ENCODE data around the gene RALGAPA2. TPM values are rescaled to one million over a fixed set of nuclear protein-coding genes. Genes with fewer than 3 reads are reported as not detected.
A peak's percentile ranks its signal among the peaks of the same experiment; 100 is the strongest.

The RALGAPA2 gene
- total RNA-seq, 1 donor from 2014 or later: 21.8 TPM

DNA sequence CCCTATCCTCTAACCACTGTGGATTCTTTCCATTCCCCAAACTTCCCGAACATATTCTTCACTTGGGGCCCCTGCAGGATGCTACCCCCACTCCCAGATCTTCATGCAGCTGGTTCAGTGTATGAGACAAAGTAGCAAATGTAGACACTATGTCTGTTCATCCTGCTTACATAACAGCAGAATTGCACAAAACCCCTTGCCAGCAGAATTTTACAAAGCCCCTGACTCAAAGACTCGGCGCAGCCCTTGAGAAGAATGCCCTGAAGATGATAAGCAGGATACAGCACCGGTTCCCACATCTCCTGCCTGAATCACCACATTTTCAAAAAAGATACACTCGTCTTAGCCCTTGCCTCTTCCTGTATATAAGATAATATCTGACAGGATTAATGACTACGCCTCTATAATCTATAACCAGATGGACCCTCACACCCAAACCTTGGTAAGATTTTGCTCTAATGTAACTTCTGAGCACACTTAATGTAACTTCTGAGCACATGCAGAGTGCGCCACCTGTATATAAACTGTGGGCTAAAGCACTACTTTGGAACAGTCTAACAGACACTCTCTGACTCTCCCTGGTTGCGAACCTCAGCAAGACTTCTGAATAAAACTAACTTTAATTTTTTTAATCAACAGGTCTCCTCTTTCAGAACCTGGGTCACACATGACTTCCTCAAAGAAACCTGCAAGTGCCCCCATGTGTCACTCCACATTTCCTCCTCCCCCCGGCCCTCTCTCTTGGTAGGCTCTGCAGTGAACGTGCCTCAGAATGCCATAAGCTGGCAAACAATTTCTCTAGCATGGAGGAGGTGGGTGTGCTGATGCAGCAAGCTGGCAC is 28.7 kb downstream of the RALGAPA2 start:
- no peak for DNase-seq (ENCODE audit: low read depth, low spot score)

DNA sequence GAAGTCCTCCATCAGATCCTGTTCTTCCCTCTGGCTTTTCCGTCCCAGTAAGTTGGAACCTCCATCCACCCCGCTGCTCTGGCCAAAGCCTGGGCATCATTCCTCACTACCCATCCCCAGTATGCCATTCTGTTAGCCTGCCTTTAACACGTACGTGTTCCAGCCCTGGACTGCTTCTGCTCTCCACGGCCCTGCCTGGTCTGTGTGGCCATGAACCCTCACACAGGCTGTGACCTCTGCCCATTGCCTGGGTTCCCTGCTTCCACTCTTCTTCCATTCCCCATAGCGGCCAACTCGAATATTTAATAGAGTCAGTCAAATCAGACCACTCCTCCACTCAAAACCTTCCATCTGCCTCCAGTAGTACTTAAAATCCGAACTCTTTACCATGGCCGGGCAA is 29.4 kb downstream of the RALGAPA2 start:
- DNase-seq (ENCODE audit: low read depth, low spot score): no peak

DNA sequence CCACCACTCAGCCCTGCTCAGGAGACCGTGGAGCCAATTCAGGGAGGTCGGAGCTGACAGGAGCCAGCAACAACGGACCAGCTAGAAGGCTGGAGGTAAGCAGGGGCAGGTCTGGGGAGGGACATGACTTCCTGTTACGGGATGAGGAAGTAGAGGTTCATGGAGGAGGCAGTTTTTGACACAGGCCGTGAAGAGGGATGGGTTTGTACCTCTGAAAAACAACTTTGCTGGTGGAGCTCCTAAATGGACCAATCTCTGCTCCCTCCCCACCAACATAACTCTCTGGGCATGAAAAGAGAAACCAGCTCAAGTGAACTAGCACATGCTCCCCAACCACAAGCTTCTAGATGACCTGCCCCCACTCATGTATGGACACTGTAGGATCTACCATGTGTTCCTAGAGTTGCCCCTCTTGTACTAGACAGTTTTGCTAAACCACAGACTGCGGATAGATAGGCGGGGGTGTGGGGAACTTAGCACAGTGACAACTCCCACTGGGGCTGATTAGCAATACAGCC is 31.4 kb downstream of the RALGAPA2 start:
- DNase-seq (ENCODE audit: low read depth, low spot score): no peak

DNA sequence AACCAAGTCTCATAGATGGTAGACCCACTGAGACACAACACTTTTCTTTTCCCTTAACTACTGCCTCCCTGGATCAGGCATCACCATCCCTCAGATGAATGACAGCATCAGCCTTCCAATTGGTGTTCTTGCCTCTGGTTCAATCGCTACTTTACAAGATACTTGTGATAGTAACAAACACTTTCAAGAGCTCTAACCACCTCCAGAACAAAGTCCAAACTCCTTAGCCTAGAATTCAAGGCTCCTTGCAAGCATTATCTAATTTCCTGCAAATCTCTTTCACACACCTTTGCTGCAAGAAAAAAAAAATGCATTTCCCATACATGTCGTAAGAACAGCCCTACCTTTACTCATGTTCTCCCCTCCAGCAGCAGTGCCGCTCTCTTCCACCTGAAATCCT is 33.1 kb downstream of the RALGAPA2 start:
- DNase-seq (ENCODE audit: low read depth, low spot score): no peak

DNA sequence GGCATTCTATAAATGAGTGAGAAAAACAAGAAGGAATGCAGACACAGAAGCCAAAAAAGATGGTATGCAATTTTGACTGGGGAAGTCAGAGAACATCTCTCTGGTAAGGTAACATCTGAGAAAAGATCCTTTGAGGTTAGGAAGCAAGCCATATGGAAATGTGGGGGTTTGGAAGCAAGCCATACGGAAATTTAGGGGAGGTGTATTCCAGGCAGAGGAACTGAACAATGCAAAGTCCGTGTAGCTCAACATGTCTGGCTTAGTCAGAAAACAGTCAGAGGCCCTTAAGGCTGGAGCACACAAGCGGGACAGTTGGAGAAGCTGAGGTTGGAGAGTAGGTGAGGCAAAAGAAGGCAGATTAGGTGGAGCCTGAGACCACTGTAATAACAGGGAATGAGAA is 35.3 kb downstream of the RALGAPA2 start:
- DNase-seq (ENCODE audit: low read depth, low spot score): no peak

DNA sequence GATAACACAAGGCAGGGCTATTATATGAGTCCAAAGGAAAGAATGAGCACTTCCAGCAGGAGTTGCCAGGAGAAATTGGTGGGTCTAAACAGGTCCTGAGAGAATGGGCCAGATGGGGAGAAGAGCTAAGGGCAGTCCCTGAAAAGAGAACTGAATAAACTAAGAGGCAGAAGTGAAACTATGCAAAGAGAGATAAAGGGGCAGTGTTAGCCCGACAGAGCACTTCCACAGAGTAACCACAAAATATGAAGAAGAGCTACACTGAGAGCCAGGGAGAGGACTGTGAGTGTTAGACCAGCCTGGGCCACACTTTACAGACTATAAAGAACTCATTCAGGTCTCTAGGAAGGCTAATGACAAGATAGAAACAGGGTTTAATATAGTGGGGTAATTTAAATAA is 43.8 kb downstream of the RALGAPA2 start:
- no peak for DNase-seq (ENCODE audit: low read depth, low spot score)

DNA sequence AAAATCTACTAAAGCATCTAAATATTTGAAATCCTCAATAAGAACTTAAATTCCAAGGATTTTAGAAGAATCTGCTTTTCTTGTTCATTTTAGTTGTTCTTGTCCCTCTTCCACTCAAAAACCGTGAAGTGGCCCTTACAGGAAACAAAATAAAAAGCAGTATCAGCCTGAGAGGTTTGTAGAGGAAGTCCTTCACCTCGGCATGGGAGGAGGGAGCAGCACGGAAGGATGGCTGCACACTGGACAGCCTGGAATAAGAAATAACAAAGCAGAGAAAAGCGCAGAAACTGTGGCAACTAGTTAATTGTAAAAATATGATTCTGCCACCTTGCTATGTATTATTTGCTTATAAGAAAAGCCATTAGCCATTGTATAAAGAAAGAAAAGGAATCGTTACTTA is 46.1 kb downstream of the RALGAPA2 start:
- no peak for DNase-seq (ENCODE audit: low read depth, low spot score)

DNA sequence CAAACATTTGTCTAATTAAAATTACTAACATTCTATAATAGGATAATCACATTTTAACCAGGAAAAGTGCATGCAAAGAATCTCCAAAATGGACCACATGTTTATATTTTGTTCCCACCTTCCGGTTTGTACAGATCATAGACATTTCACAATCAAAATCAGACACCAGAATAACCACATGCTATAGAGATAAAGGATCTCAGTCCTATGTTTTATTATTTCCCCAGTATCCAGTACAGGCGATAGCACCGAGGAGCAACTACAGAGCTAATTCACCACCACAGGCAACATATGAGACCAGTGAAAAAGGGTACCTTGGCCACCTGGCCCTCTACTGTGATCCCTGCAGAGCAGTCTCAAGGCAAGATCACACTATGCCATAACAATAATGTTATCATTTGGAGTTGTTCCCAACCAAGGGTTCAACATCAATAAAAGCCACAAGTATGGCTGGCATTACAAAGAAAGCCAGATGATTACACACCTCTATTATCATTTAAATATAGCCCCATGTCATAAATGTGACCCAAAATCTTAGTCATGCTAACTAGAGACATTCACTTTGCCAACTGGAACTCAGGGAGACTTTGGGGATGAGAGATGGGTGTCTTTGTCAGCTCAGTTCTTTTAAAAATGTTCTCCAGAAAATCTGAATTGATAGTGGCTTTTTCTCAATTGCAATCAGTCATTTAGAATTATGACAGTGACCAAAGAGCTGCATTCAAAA is 46.7 kb downstream of the RALGAPA2 start:
- DNase-seq (ENCODE audit: low read depth, low spot score): no peak

DNA sequence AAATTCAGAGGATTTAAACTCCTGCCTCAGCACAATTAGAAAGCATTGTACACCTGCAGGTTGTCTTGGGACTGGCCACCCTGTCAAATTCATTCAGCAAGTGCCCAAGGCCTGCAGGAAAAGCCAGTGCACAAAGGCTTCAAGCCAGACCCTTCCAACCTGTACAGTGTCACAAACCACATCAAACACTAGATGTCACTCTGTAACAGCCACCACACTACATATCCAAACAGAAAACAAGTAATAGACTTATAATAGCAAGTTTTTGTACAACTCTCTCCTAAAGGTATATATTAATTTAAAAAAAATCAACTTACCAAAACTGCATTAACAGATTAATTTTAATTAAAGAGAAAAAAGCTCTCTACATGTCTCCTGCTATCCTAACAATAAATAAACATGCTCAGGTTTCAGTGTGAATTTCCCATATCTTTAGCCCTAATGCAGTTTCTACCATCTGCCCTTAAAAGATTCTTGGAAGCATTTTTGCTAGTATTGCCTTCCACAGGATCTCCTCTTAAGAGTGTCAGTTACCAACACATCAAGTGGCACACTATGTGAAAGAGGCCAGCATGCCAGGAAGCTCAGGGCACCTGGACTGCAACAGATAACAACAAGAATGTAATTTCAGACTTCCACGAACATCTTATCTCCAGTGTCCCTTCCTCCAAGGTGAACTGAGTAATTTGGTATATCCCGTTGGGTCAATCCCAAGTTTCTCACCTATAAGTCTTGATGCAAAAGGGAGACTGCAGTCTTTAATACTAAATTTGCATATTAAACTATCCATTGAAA is 47.5 kb downstream of the RALGAPA2 start:
- DNase-seq (ENCODE audit: low read depth, low spot score): peak; percentile 33

DNA sequence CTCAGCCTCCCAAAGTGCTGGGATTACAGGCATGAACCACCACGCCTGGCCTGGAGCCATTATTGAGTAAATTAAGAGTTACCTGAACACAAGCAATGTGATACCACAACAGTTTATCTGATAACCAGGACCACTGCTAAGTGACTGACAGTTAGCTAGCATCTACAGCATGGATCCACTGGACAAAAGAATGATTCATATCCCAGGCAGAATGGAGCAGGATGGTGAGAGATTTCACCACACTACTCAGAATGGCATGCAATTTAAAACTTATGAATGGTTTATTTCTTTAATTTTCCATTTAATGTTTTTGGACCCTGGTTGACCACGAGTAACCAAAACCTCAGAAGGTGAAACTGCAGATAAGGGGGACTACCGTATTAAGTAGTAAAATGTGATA is 48.6 kb downstream of the RALGAPA2 start:
- DNase-seq (ENCODE audit: low read depth, low spot score): no peak

DNA sequence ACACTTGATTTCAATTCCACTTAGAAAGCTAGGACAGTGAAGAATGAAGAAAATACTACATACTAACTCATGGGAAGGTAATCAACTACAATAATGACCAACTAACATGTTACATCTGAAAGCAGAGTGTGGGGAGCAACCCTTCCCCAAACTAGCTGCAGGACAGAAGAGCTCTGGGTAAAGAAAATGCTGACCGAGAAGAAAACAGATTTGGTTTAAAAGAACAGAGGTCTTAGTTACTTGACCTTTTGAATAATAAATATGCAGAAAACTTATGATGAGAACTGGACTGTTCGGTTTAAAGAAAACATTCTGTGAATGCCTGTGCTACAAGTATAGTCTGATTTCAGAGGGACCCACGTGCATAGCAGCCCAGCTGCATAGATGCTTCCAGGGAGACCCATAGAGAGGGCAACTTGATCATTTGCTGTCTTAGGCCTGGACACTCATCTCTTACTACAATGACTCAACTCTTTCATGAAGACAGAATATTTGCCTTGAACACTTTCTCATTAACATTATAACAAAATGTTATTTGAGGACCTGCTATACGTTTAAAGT is 53.5 kb downstream of the RALGAPA2 start:
- DNase-seq (ENCODE audit: low read depth, low spot score): no peak

DNA sequence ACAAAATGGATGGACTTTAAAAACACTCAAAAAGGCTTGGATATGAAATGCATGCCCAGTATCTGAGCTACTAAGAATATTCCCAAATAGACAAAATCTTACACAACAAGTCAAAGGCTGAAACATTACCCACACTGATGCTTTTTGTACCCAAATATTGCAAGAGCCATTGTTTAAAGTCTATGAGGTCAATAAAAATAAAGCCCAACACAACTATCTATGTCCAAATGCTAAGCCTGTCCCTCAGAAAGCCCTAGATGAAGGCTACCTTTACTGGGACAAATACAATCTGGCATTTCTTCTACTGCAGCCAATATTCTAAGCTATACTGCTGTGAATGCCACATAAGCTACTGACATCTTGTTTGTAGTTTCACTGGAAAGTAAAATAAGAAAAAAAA is 54.3 kb downstream of the RALGAPA2 start:
- no peak for DNase-seq (ENCODE audit: low read depth, low spot score)

DNA sequence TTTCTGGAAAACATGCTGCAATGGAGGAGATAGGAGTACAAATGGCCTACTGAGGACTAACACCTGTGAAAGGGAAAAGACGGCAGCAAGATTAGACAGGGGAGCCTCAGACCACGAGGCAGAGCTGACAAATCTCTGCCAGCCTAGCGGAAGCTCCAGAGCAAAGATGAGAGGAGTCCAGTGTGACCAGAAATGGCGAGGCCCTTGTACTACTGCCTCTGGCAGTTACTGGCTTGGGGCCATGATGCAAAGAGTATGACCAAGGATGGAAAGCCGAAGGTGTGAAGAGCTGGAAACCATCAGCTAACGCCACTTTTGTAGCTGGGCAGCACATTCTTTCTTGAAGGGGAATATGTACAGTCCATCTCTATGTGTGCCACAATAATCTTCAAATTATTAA is 55.4 kb downstream of the RALGAPA2 start:
- no peak for DNase-seq (ENCODE audit: low read depth, low spot score)

DNA sequence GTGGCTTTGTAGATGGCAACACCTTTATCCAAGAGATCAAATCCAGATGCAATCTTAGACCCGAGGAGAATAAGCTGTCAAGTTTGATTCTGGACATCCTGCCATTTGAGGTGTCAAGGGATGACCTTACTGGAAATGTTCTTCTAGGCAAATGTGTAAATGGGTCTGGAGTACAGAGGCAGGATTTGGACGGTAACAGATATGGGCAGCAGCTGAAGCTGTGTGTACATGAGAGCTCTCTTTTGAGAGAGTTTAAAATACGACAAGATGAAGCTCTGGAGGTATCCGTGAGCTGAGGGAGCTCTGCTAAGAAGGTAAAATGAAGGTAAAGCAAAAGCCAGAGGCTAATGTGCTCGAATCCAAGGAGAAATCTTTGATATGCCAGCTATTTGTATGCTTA is 56.6 kb downstream of the RALGAPA2 start:
- no peak for DNase-seq (ENCODE audit: low read depth, low spot score)

DNA sequence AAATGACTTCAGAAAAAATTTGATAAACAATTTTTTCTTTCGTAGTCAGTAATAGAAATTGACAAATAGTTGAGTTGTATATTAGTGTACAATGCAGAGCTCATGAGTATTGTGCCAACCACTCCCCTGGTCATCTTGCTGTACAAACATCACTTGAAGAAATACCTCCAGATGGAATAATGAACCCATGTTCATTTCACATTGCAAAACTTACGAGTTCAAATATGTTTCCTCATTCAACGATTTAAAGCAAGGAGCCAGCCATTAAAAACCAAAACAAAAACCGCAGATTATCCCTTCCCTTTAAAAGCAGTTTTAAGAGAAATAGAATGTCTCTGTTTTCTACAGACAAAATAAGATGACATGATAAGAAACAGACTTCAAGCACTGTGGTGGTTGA is 62.5 kb downstream of the RALGAPA2 start:
- DNase-seq (ENCODE audit: low read depth, low spot score): no peak

DNA sequence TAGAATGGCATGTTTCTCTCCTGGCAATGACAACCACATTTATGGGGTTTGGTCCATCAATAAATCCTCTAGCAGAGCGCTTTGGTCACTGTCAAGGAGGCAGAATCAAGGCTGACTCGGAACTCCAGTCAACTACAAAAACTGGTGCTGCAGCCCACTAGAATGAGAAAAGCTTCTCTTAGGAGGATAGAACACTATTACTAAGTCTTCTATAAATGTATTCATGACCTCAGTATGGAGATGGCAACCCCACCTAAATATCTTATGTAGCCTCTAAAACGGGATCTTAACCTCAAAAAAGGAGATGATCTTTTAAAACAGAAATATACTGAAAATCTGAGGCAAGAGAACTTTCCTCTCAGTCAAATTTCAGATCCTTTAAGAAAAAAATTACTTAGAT is 68.5 kb downstream of the RALGAPA2 start:
- DNase-seq (ENCODE audit: low read depth, low spot score): no peak

DNA sequence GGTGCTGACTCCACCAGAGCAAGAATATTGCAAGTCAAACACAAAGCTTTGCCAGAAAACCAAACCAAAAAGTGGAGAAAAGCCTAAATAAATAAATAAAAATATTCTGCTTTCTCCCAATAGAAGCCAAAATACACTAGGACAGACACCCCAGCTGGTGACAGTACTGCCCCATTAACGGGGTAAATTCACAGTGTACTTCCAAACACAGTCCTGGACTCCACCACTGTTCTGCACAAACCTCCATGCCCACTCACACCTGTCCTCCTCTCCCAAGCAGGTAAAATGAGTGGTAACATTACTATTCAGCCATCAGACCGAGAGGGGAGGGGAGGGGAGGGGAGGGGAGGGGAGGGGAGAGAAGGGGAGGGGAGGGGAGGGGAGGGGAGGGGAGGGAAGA is 70.7 kb downstream of the RALGAPA2 start:
- DNase-seq (ENCODE audit: low read depth, low spot score): no peak

DNA sequence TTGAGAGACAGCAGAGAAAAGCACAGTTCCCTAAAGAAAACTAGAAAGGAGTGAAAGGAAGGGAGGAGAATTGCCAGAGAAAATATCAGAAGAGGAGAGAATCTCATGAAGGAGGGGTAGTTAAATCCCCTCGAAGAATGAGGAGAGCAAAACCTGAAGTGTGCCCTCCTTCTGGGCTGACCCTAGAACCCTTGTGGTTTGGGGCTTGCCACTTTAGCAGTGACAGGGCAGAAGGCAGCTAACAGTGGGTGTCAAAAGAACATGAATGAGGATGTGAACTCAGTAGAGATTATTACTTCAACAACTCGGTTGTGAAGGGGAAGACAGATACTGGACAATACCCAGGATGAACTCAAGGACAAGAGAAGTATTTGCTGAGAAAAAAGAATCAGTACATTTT is 73.6 kb downstream of the RALGAPA2 start:
- DNase-seq (ENCODE audit: low read depth, low spot score): no peak

DNA sequence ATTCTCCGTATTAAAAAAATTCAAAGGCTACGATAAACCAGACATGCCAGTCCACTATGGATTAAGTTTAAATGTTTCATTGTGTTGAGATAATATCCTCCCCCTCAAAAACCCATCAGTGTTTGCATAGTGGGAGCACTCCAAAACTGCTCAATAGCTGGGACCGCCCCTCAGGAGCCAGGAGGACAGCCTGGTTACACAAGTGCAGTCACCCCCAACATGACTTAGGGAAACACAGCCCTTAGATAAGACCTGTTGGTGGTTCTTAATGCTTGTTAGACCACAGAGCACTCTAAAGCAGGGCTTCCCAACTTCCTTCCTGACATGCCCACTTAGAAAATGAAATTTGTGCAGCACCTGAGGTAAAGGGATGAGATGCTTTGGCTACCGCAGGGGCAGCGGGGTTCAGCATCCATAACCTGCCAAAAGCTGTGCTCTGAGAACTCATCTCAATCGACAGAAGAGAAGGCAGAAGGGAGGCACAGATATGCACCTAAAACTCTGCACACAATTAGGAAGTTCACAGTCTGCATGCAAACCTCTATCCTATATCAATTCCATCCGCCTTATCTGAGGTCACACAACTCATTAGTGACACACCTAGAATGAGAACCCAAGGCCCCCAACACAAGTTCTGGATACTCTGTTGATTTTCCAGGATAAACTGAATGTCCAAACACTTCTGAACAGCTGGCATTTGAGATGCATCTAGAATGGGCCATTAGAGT is 74.3 kb downstream of the RALGAPA2 start:
- DNase-seq (ENCODE audit: low read depth, low spot score): no peak

DNA sequence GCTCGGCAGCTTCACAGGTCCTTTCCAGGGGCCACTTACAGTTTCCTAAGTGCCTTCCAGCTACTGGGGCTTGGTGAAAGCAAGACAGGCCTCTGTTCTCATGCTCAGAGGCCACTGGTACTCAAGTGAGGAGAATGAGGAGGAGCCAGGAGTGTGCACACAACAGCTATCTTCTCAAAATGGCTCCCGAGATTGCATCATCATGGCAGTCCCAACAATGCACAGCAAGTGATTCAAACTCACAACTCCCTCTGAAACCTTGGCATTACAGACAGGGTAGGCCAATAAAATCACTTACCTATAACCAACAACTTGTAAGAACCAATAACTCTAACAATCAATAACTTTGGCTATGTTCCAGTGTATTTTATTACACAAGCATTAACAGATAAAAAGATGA is 77.4 kb downstream of the RALGAPA2 start:
- DNase-seq (ENCODE audit: low read depth, low spot score): no peak

DNA sequence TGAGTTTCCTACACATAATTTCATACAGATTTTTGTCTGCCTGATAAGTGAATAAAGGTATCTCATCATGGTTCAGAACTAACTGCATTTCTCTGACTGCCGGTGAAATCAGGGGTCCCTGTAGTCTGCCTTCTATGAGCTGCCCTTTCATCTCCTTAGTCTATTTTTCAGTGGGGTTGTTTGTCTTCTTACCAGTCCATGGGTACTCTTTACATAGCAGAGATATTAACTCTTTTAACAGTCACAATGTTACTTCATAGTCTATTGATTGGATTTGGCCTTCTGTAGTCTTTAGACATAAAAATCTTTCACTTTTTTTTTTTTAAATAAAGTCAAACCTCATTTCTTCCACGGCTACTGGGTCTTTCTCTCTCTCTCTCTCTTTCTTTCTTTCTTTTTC is 79.8 kb downstream of the RALGAPA2 start:
- DNase-seq (ENCODE audit: low read depth, low spot score): no peak

Data from pulmonary artery endothelial cell (primary cell).